ENCODE data around the gene NOTCH1.

NOTCH1 gene

GRCh38 chr9:136497916-136498695 lies 47.7 kb downstream of the NOTCH1 start:
- no peak for DNase-seq

- DNase-seq = no peak
These were observed 48.8 kb downstream of the NOTCH1 start for GRCh38 chr9:136496801-136497620.

GRCh38 chr9:136496181-136496580 lies 49.7 kb downstream of the NOTCH1 start:
- DNase-seq = no peak

GRCh38 chr9:136495238-136495800 lies 50.5 kb downstream of the NOTCH1 start:
- no peak for DNase-seq

GRCh38 chr9:136494531-136495215 lies 51.2 kb downstream of the NOTCH1 start:
- no peak for DNase-seq

GRCh38 chr9:136494012-136494411 lies 51.8 kb downstream of the NOTCH1 start:
- no peak for DNase-seq

- DNase-seq = no peak
These were observed 52.3 kb downstream of the NOTCH1 start for GRCh38 chr9:136493567-136493971.

GRCh38 chr9:136492978-136493522 lies 52.8 kb downstream of the NOTCH1 start:
- DNase-seq = no peak

- DNase-seq = no peak
These were observed 56.1 kb downstream of the NOTCH1 start for GRCh38 chr9:136489731-136490130.

GRCh38 chr9:136488247-136489214 lies 57.3 kb downstream of the NOTCH1 start:
- no peak for DNase-seq

- no peak for DNase-seq
These were observed 58.2 kb downstream of the NOTCH1 start for GRCh38 chr9:136487672-136488071.

GRCh38 chr9:136486823-136487620 lies 58.8 kb downstream of the NOTCH1 start:
- no peak for DNase-seq

- no peak for DNase-seq
These were observed 59.7 kb downstream of the NOTCH1 start for GRCh38 chr9:136486131-136486530.

GRCh38 chr9:136485049-136486045 lies 60.5 kb downstream of the NOTCH1 start:
- peak; percentile 43 for DNase-seq

GRCh38 chr9:136484153-136485048 lies 61.4 kb downstream of the NOTCH1 start:
- no peak for DNase-seq

GRCh38 chr9:136483589-136484152 lies 62.2 kb downstream of the NOTCH1 start:
- peak; percentile 72 for DNase-seq

- peak; percentile 98 for DNase-seq
These were observed 62.9 kb downstream of the NOTCH1 start, which contains the start of gene SEC16A for GRCh38 chr9:136482793-136483588. TSS of gene SEC16A (minus strand) at chr9:136483040. CDS start at chr9:136477615, 5,425 bp downstream.
